ENCODE results near the gene CHRM2. TPM values are rescaled to one million over a fixed set of nuclear protein-coding genes. Genes with fewer than 3 reads are reported as not detected.

CHRM2 gene
- total RNA-seq, 1 experiment from 2014 or later: not detected

- DNase-seq (ENCODE audit: low read depth, low spot score) (no peak), ATAC-seq (no peak)
- intact Hi-C loops (cut with micrococcal nuclease): no loop called here
- Histone ChIP-seq H3K36me3 (ENCODE audit: control insufficient read depth in 1 of 2, insufficient read depth in 2 of 2, low read length in 2 of 2) (no peaks in the 10 kb centered on the region), H3K4me1 (ENCODE audit: control insufficient read depth in 1 of 2, insufficient read depth in 2 of 2, low read length in 2 of 2) (no peaks in the 10 kb centered on the region), H3K4me2 (ENCODE audit: low read length) (no peak overlapping the region), H3K79me2 (ENCODE audit: insufficient read depth, low read length) (no peaks in the 10 kb centered on the region), H3K27me3 (ENCODE audit: insufficient read depth, low read length) (no peaks in the 10 kb centered on the region), H3K9ac (ENCODE audit: low read length) (no peak overlapping the region), H3K27ac (ENCODE audit: low read depth, low read length) (no peak overlapping the region), H3K9me3 (ENCODE audit: control insufficient read depth in 1 of 2, insufficient read depth in 1 of 2, low read depth in 1 of 2, low read length in 2 of 2) (peaks cover 4 to 8% of the 10 kb centered on the region in 2 experiments; a peak in 2 of 4 replicates), H4K20me1 (ENCODE audit: insufficient read depth) (no peaks in the 10 kb centered on the region), H2AFZ (ENCODE audit: low read depth, low read length, poor library complexity, severe bottlenecking) (no peak overlapping the region), H3K4me3 (replicated peaks in 1 of 2; ENCODE audit: low read depth in 1 of 2, low read length in 2 of 2) (no peak overlapping the region), H3K9me2 (ENCODE audit: insufficient read depth) (no peaks in the 10 kb centered on the region)
- POLR2A ChIA-PET: no interaction called here
- CTCF ChIA-PET: no interaction called here
- RAD21 ChIA-PET (ENCODE audit: low non-redundant PET in 1 of 2, low total read pairs in 2 of 2, uncharacterized antibody in 2 of 2, unreplicated experiment in 2 of 2): no interaction called here
- BruUV-seq (replicated peaks): no TSS peak
- TF ChIP-seq CBX3 (IDR thresholded peaks at IDR 0.05; ENCODE audit: low read depth) (no peak), ZNF274 (IDR thresholded peaks at IDR 0.05; ENCODE audit: low read depth, low read length) (no peak), YY1 (IDR thresholded peaks at IDR 0.05; ENCODE audit: extremely low read depth, insufficient replicate concordance, low read depth, low read length) (no peak), EZH2phosphoT487 (IDR thresholded peaks at IDR 0.05; ENCODE audit: borderline replicate concordance) (no peak), SP1 (IDR thresholded peaks at IDR 0.05; ENCODE audit: low read depth) (no peak), SRF (IDR thresholded peaks at IDR 0.05; ENCODE audit: low read depth) (no peak), MAX (IDR thresholded peaks at IDR 0.05) (no peak), ATF3 (IDR thresholded peaks at IDR 0.05) (no peak), CEBPB (IDR thresholded peaks at IDR 0.05; ENCODE audit: low read depth) (no peak), TCF7L2 (IDR thresholded peaks at IDR 0.05; ENCODE audit: borderline replicate concordance, extremely low read depth, insufficient read depth, insufficient read length) (no peak), RAD21 (IDR thresholded peaks at IDR 0.05; ENCODE audit: low read depth) (no peak), POLR2AphosphoS5 (IDR thresholded peaks at IDR 0.05; ENCODE audit: low read depth, low read length) (no peak), ZFX (IDR thresholded peaks at IDR 0.05) (no peak), POLR2A (IDR thresholded peaks at IDR 0.05; ENCODE audit: borderline replicate concordance, extremely low read depth, insufficient read depth, insufficient read length) (no peak), FOSL1 (IDR thresholded peaks at IDR 0.05; ENCODE audit: low read depth) (no peak), ZBTB33 (IDR thresholded peaks at IDR 0.05; ENCODE audit: extremely low read depth, insufficient replicate concordance, low read length) (no peak), EGR1 (IDR thresholded peaks at IDR 0.05; ENCODE audit: low read depth) (no peak), ELF1 (IDR thresholded peaks at IDR 0.05; ENCODE audit: borderline replicate concordance, low read depth) (no peak), SIN3A (IDR thresholded peaks at IDR 0.05; ENCODE audit: low read depth) (no peak)
These were observed 14.8 kb upstream of the CHRM2 start for GRCh38 chr7:136853654-136854053.
